ENCODE data around the gene NOL4L.

Gene NOL4L

GRCh38 chr20:32538526-32538939, 46.6 kb downstream of the NOL4L start:
- no peak for DNase-seq

- no peak for DNase-seq
Measured at GRCh38 chr20:32537657-32538525, 47.2 kb downstream of the NOL4L start.

DNA sequence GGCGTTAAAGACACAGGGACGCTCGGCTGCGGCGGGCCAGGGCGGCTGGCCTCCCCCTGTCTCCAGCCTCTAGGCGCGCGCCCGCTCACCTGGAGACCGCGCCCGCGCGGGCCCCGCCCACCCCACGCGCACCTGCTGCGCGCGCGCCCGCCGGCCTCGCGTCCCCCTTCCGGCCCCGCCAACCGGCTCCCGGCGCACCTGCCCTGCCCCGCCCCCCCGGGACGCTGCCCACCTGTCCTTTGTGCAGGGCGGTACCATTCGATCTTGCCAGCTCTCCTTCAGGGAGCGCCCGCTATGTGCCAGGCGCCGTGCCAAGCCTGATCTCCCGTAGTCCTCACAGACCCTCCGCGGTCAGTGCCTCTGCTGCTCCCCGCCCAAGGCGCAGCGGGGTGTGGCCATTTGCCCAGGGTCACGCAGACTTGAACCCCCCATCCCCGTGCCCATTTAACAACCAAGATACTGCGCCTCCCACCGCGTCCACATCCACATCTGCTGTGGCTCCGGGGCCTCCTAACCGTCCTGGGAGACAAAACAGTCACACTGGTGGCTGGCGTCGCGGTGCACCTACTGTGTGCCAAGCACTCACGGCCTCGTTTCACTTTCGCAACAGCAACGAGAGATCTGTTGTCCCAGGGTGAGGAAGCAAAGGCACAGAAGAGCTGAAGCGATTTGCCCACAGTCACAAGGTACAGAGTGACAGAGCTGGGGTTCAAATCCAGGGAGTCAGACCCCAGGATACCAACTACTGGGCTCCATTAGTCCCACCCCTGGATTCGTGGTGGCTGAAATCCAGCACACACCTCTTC, 48.1 kb downstream of the NOL4L start:
- peak; percentile 45 for DNase-seq

DNA sequence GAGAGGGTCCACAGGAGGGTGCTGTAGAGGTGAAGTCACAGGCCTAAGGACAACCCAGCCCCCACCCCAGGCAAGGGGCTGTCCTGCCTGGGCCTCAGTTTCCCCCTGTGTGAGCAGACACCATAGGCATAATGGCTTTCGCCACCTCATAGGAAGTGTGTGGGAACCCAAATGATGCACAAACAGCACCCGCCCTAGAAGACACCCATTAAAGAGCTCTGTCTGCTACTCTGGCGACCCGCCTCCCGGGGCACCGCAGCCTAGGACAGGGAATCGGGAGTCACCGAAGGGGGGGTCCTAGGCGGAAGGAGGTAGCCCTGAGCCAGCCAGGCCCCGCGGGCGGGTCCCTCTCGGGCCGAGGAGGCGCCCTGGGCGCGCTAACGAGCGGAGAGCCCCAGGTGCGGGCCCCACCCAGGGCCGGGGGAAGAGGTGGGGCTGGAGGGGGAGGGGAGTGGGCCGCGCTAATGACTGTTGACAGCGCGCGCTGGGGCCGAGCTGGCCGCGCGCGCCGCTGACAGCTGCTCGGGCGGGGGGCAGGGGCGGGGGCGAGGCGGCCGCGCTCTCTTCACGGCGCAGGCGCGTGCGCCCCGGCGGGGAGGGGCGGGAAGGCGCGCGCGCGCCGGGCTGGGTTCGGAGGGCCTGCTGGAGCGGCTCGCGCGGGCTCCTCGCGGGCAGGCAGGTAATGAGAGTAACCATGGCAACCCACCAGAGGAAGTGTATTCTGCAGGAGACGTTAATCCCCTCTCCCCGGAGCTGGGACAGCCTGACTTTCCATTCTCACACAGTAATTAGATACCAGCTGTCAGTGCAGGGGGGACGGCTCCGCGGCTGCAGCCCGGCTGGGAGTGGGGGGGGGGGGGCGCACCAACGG, 48.9 kb downstream of the NOL4L start:
- peak; percentile 60 for DNase-seq

- DNase-seq, result no peak
Measured at GRCh38 chr20:32535316-32535952, 49.7 kb downstream of the NOL4L start.

DNA sequence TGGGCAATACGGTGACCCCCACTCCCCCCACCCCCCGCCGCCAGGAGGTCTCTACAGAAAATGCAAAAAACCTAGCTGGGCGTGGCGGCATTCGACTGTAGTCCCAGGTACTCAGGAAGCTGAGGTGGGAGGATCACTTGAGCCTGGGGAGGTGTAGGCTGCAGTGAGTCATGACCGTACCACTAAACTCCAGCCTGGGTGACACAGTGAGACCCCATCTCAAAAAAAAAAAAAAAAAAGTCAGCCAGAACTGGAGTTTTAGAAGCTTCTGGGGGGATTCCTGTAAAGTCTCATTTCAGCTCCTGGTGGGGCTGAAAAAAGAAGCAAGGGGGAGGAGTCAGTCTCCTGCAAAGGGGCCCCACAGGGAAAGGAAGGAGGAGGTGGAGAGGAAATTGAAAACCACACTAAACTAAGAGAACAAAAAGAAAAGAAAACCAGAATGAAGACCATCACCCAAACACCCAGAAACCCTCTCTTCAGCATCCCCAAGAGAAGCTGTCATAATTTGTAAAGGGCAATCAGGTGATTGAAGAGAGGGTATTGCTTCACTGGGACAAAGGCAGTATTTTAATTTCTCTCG, 50.4 kb downstream of the NOL4L start:
- peak; percentile 36 for DNase-seq

GRCh38 chr20:32533732-32534131, 51.4 kb downstream of the NOL4L start:
- DNase-seq, result no peak

DNA sequence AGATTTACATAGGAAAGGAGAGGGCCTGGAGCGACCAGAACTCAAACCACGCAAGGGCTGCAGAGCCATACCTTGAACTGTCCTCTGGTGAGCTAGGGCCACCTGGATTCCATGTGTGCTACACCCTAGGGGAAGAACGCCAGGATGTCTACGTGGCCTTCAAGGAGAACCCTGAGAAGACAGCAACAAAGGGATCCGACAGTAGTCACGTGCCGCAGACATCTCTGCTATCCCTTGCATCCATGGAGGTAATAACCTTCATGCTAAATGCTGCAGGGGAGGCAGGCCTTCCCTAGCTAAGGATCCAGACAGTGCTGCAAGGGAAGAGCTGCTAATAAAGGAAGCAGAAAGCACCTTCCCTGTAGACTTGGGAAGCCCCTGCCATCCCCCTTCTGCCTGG, 52.9 kb downstream of the NOL4L start:
- no peak for DNase-seq

- DNase-seq, result no peak
Measured at GRCh38 chr20:32528905-32529670, 56.0 kb downstream of the NOL4L start.

- no peak for DNase-seq
Measured at GRCh38 chr20:32528171-32528891, 56.8 kb downstream of the NOL4L start.

DNA sequence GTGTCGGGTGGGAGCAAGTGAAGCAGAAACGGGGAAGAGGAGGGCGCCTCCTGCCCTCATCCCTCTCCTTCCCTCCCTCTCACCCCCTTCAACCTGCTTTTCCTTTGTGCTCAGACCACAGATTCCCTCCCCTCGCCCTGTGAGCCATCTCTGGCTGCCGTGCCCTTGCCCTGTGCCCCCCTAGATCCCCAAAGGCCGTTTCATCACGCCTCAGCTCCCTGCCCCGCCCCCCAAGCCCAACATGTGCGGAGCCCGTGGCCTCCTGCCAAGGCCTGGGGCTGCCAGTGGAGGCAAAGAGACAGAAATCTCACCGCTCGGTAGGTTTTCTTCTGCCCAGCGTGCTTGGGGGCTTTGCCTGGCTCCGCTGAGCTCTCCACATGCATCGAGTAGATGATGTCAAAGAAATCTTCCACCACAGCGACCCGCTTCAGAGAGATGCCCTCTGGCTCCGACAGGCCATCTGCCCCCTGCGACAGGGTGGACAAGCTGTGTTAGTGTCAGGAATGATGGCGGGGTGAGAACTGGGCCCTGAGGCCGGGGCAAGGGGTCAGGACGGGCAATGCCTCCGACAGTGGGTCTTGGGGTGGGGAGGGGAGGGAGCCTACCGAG, 57.6 kb downstream of the NOL4L start:
- DNase-seq, result no peak

GRCh38 chr20:32527052-32527446, 58.1 kb downstream of the NOL4L start:
- no peak for DNase-seq

DNA sequence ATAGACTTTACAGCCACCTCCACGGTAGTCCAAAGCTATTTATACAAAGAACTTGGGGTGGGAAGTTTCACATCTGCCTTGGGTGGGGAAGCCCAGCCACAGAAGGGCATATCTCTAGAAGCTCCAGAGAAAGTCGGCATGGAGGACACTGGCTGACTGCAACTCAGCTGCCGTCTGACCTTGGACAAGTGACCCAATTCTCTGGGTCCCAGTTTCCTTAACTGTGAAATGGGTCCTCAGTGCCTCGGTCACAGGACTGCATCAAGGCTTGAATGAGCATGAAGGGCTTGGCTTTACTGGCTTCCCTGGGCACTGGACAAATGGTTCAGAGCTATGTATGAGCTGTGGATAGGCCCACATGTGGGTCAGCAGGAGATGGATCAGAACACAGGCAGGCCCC, 58.6 kb downstream of the NOL4L start:
- DNase-seq, result no peak

GRCh38 chr20:32526125-32526524, 59.0 kb downstream of the NOL4L start:
- DNase-seq, result no peak

GRCh38 chr20:32524829-32525501, 60.2 kb downstream of the NOL4L start:
- DNase-seq, result no peak

DNA sequence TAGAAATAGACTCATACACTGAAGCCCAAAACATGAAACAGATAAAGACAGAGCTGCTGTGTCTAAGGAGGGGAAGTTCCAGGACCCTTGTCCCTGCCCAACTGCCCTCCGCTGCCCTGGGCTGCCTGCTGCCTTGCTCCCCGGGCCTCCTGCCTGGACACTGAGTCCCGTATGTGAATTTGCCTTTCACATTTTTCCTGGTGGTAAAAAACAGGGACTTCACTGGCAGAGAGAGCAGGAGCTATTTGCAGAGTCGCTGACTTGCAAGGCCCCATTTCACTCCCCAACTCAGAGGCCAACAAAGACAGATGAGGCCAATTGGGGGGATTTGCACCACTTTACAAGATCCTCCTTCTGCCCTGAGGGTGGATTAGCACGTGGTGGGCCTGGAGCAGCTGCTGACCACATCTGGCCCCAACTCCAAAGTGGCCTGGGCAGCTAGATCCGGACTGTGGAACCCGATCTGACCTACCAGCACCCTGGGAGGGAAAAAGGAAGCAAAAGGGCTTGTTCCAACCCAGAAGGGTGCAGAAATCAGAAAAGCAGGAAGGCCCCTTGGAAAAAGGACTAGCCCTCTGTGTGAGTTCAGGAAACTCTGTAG, 61.4 kb downstream of the NOL4L start:
- no peak for DNase-seq

DNA sequence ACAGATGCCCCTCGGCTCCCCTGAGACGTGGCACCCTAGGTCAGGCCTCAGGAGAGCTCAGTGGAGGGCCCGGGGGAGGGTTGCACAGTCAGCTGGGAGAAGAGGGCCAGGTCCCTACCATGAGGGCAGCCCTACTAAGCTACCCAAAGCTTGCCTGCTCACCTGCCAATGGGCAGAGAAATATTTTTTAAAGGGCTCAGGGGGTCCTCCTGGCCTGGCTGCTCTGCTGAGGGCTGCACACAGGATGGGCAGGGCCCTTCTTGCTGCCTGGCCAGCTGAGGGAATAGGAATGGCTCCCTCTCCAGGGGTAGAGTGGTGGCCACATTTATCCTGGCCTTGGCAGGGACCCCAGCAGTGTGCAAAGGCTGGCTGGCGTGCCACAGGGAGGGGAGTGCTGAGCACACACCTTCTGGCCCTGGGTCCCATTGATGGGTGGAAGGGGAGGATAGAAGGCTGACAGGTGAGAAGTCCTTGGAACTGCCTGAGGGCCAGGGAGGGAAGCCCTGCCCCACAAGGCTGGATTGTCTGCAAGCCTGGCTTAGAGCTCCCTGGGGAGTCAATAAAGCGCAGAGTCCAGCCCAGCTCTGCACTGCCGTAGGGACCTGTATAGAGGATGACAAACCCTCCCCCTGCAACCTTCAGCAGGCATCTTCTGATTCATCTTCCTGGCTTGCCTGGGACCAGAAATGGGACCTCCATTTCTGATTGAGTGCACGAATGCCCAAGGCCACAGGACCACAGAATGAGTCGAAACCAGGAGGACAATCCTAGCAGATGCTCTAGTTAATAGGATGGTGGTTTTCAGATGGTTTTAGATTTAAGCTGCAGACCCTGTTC, 62.1 kb downstream of the NOL4L start:
- no peak for DNase-seq

DNA sequence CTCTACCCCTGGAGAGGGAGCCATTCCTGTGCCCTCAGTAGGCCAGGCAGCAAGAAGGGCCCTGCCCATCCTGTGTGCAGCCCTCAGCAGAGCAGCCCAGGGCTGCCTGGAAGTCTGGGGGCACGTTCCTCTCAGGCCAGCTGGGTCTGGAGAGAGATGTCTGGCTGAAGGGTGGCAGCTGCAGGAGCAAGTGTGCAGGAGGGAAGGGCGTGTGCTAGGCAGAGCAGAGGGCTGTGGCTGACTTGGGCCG, 62.7 kb downstream of the NOL4L start:
- DNase-seq, result no peak
